Epithelial cell of proximal tubule (primary cell): ENCODE results near the gene ABCA7. TPM values are rescaled to one million over a fixed set of nuclear protein-coding genes. Genes with fewer than 3 reads are reported as not detected.
A peak's percentile ranks its signal among the peaks of the same experiment; 100 is the strongest.

Experiments used
- DNase-seq: peaks from one replicate; pipeline ENCODE4 v3.0.0-alpha.2; 2011; ENCODE audit warnings: low read depth
- H3K4me3 ChIP-seq: 2 replicates; pipeline ENCODE4 v1.5.1; 2011; ENCODE audit warnings: low read depth, mild to moderate bottlenecking, low read length
- total RNA-seq: library from RNA; depleted of rRNA; stranded (reverse); fragments of >200 nt; gene quantifications from 2 replicates; pipeline ENCODE4 v1.2.3, GENCODE V29; 2015
- TF ChIP-seq, protein P1 (sequence below): conservative IDR thresholded peaks from 2 replicates; pipeline ENCODE4 v1.5.1; 2012; ENCODE audit warnings: low read depth, mild to moderate bottlenecking, low read length

Gene ABCA7
- total RNA-seq, 1 donor from 2014 or later, result 9.7 TPM

DNA sequence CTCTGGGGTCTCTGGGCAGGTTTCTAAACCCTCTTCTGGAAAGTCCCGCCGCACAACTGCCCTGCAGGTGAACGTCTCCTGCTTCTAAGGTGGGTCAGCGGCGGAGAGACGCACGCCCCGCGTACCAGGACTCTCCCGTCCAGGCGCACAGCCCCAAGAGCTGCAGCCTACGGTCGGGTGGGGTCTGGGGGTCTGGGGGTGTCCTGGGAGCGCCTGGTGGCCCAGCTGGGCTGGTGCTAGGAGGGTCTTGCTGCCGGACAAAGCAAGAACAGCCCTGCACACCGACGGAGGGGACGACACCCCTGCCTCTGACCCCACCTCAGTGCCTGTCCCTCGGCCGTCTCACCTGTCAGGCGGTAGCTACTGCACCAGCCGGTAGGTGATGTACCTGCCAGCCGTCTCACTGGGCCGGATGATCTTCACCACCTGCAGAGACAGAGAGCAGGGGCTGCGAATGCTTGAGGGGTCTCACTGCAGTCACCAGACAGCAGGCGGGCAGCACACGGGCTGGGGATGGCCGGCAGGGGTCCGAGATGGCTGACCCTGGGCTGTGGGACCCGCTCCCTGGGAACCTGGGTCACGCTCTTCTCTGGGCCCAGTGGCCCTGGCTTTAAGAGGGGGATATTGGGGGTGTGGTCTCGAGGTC lies 49.3 kb downstream of the ABCA7 start:
- no peak overlapping the region for H3K4me3 ChIP-seq
- DNase-seq, result no peak
- TF ChIP-seq, protein P1, sequence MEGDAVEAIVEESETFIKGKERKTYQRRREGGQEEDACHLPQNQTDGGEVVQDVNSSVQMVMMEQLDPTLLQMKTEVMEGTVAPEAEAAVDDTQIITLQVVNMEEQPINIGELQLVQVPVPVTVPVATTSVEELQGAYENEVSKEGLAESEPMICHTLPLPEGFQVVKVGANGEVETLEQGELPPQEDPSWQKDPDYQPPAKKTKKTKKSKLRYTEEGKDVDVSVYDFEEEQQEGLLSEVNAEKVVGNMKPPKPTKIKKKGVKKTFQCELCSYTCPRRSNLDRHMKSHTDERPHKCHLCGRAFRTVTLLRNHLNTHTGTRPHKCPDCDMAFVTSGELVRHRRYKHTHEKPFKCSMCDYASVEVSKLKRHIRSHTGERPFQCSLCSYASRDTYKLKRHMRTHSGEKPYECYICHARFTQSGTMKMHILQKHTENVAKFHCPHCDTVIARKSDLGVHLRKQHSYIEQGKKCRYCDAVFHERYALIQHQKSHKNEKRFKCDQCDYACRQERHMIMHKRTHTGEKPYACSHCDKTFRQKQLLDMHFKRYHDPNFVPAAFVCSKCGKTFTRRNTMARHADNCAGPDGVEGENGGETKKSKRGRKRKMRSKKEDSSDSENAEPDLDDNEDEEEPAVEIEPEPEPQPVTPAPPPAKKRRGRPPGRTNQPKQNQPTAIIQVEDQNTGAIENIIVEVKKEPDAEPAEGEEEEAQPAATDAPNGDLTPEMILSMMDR, result no peak

DNA sequence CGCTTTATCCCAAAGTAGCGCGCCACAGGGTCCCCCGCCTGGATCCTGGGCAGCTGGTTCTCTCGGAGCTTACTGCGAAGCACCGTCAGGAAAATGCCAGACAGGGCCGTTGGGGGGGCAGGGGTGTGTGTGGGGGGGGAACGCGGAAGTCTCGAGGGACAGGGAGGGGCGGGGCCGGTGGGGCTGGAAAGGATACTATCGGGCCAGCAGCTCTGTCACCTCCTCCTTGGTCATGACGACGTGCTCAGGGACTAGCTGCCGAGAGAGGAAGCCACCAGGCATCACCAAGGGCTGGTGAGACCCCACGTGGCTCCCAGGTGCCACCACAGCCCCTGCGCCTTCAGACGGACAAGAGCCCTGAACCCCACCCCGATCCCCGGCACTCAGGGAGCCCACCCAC lies 50.0 kb downstream of the ABCA7 start:
- no peak for DNase-seq
- TF ChIP-seq, protein P1, result no peak
- H3K4me3 ChIP-seq, result no peak overlapping the region

DNA sequence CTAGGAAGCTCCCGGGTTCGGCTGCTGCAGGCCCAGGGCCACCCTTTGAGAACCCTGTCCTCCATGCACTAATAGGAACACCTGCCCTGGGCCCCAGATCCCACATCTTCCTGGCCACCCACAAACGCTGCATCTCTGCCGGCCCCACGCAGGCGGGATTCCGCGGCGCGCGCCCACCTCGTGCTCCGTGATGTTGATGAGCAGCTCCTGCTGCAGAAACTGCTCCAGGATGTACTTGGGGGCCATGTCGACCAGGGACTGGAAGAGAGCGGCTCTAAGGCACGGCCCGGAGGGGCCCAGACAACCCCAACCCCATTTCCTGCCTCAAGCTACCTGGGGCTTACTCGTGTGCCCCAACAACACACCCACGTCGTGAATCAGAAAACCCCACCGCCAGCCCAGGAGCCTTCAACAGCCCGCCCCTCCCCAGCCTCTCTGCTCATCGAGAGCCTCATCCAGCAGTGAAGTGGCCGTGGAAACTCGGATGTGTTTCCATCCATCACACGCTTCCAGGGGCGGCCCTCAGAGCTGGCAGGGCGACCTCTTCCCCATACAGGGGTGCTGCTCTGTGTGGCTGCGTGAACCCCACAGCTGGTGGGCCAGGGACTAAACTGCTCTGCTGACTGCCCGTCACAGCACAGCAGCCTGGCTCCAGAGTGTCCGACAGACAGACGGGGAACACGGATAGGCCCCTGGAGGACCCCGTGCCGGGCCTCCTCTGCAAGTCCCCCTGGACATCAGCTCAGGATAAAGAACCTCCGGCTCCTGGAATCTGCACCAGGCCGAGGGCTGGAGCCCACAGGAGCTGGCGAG lies 51.0 kb downstream of the ABCA7 start:
- TF ChIP-seq, protein P1, result no peak
- H3K4me3 ChIP-seq, result no peak overlapping the region
- no peak for DNase-seq

DNA sequence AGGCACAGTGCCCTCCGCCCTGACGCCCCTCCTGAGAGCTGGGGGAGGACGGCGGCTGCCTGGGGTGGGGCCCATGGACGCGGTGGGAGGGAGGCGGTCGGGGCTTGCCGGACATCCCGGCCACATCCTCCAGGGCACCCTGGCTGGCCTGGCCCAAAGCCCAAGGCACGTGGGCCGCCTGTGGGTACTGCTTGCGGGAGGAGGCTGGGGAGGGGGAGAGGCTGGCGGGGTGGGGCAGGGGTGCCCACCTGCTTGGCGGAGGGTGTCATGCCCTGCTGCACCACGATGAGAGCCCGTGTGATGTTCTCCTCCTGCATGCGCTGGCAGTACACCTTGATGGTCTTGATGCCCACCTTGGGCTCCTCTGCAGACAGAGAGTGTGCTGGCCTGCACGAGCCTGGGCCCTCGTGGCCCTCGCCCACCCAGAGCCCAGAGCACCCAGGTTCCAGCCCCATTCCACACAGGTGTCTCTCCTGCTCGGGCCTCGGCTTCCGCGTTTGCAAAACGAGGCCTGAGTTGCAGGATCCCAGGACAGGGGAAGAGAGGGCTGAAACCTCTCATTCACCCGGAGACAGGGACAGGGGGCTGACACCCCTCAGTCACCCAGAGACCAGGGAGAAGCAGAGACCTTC lies 51.8 kb downstream of the ABCA7 start:
- TF ChIP-seq, protein P1, result no peak

DNA sequence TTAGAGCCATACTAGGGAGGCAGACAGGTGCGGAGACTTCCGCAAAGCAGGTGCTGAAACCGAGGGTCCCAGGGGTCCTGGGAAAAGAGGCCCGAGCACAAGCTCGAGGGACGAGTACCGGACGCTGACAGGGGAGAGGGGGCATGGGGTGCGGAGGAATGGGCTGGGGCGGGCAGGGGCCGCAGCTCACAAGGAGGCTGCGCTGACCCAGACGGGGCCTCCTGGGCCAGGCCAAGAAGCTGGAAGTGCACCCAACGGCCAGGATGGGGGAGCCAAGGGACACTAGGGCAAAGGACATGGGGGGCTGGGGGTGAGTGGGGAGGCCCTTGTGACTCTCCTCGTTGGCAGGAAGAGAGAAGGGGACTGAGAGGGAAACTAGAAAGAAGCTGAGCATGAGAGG lies 53.4 kb downstream of the ABCA7 start:
- TF ChIP-seq, protein P1, result no peak
- no peak for DNase-seq
- peak overlapping the region; percentile 98 for H3K4me3 ChIP-seq

More for the DNA sequence above, 51.8 kb downstream of the ABCA7 start:
- no peak for DNase-seq
- no peak overlapping the region for H3K4me3 ChIP-seq

DNA sequence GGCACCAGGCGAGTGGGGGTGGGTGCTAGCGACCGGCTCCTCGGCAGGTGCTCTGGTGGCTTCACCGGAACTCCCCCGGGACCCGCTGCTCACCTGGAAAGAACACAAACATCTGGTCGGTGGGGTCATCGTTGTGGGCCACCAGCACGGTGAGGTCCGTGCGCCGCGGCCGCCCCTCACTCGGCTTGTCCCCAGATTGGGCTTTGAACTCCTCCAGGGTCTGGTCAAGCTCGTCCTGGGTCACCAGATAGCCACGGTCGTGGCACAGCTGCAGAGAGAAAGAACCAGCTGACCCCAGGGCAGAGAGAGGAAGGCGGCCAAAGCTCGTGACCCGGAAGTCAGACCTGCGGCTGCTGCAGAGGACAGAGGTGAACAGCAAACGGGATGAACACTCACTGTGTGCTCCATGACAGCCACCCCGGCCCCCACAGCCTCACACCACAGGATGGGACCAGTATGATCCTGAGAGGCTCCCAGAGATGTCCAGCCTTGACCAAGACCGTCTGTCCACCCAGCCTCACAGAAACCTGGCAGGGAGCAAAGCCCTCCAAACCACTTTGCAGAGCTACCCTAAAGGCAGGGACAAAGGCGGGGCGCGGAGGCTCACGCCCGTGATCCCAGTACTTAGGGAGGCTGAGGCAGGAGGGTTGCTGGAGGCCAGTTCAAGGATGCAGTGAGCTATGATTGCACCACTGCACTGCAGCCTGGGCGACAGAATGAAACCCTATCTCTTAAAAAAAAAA lies 54.1 kb downstream of the ABCA7 start:
- DNase-seq, result no peak

More for the DNA sequence above, 54.1 kb downstream of the ABCA7 start:
- peak overlapping the region; percentile 98 for H3K4me3 ChIP-seq
- TF ChIP-seq, protein P1, result no peak
